ENCODE results near the gene MICALL1. TPM values are rescaled to one million over a fixed set of nuclear protein-coding genes. Genes with fewer than 3 reads are reported as not detected.

The MICALL1 gene
- total and polyA plus RNA-seq, 3 donors from 2014 or later = 25.2 to 38.0 (median 30.8) TPM

- 55 to 89% methylated on average over 7 of the region's 7 CpGs for WGBS, 2 donors
- H3K27me3 ChIP-seq = no peaks in the 10 kb centered on the region
- peaks cover 28% of the 10 kb centered on the region for H3K4me1 ChIP-seq
- H3K9me3 ChIP-seq = no peaks in the 10 kb centered on the region
- H3K27ac ChIP-seq = no peak overlapping the region
- H3K4me3 ChIP-seq = no peak overlapping the region
- TF ChIP-seq POLR2A (IDR thresholded peaks at IDR 0.05) (no peak), CTCF (IDR thresholded peaks at IDR 0.05) (no peak)
- DNase-seq = no peak
- no peaks in the 10 kb centered on the region for H3K36me3 ChIP-seq (ENCODE audit: low read depth, missing control alignments)
- intact Hi-C loops (cut with DNase I; ENCODE audit: low total_unique reads) = no loop called here
Measured at GRCh38 chr22:37909766-37910165, 3.7 kb downstream of the MICALL1 start.

DNA sequence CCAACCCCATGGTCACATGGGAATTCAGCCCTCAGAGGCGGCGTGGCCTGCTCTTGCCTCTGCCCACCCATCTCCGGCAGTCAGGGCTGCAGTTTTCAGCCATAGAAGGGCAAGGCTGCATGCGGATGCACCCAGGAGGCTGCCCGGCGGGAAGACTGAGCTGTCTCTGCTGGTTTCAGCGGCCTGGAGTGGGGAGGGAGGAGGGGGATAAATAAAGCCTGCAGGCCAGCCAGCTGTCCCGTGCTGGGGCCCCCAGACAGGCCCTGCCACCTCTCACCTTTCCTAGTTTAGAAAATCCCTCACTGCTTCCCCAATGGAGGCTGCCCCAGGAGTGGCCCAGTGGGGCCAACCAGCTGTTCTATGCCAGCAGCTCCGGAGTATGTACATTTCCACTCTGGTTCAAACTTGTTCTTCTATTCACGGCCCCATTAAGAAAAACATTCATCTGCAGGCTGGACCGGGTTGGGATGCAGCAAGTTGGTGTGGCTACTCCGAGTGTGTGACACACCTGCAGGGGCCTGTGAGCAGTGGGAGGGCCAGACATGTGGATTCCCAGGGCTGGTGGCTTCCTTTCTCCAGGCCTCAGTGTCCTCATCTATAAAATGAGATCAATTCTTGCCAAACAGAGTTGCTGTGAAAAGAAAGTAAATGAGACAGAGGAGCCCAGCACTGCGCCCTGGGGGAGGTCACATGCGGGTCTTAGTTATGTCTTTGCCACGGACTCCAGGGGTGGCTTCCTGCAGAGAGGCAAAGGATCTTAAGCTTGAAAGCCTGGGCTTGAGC, 5.0 kb downstream of the MICALL1 start:
- Histone ChIP-seq H3K27me3 (no peaks in the 10 kb centered on the region), H3K4me1 (peaks cover 23% of the 10 kb centered on the region), H3K27ac (peak overlapping the region in 1 of 2 donors; percentile 50), H3K4me3 (no peak overlapping the region), H3K36me3 (ENCODE audit: low read depth, missing control alignments) (no peaks in the 10 kb centered on the region), H3K9me3 (no peaks in the 10 kb centered on the region)
- intact Hi-C loops (cut with DNase I; ENCODE audit: low total_unique reads) = no loop called here
- no peak for TF ChIP-seq POLR2A (IDR thresholded peaks at IDR 0.05)
- no peak for TF ChIP-seq CTCF (IDR thresholded peaks at IDR 0.05)
- WGBS, 2 donors = 68 to 69% methylated on average over 9 to 15 of the region's 15 CpGs
- no peak for DNase-seq

DNA sequence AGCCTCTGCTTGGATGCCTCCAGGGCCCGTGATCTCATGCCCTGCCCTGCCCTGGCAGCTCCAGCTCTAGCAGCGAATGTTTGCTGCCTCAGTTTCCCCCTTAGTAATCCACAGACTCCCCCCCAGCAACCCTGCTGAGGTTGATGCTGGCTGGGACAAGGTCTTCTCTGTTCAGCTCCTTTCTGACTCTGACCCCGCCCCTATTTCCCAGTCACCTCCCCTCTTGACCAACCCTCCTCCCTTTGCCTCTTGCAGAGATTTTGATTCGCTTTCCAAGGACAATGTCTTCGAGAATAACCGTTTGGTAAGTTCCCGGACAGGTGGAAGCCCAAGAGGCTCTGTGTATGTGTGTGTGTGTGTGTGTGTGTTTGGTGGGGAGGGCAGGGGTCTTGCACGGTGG, 5.6 kb downstream of the MICALL1 start:
- no peak for DNase-seq
- 58 to 59% methylated on average over 8 of the region's 8 CpGs for WGBS, 2 donors
- Histone ChIP-seq H3K9me3 (no peaks in the 10 kb centered on the region), H3K4me3 (no peak overlapping the region), H3K4me1 (peaks cover 28% of the 10 kb centered on the region), H3K27me3 (no peaks in the 10 kb centered on the region), H3K36me3 (ENCODE audit: low read depth, missing control alignments) (no peaks in the 10 kb centered on the region), H3K27ac (no peak overlapping the region)
- TF ChIP-seq POLR2A (IDR thresholded peaks at IDR 0.05) = no peak
- TF ChIP-seq CTCF (IDR thresholded peaks at IDR 0.05) = no peak
- intact Hi-C loops (cut with DNase I; ENCODE audit: low total_unique reads) = no loop called here

- DNase-seq = no peak
- Histone ChIP-seq H3K36me3 (ENCODE audit: low read depth, missing control alignments) (no peaks in the 10 kb centered on the region), H3K27me3 (no peaks in the 10 kb centered on the region), H3K4me1 (peaks cover 24% of the 10 kb centered on the region), H3K27ac (no peak overlapping the region), H3K9me3 (no peaks in the 10 kb centered on the region), H3K4me3 (no peak overlapping the region)
- intact Hi-C loops (cut with DNase I; ENCODE audit: low total_unique reads) = no loop called here
- WGBS, 2 donors = 86 to 89% methylated on average over 8 of the region's 8 CpGs
- no peak for TF ChIP-seq POLR2A (IDR thresholded peaks at IDR 0.05)
Measured at GRCh38 chr22:37912171-37912570, 6.1 kb downstream of the MICALL1 start.

DNA sequence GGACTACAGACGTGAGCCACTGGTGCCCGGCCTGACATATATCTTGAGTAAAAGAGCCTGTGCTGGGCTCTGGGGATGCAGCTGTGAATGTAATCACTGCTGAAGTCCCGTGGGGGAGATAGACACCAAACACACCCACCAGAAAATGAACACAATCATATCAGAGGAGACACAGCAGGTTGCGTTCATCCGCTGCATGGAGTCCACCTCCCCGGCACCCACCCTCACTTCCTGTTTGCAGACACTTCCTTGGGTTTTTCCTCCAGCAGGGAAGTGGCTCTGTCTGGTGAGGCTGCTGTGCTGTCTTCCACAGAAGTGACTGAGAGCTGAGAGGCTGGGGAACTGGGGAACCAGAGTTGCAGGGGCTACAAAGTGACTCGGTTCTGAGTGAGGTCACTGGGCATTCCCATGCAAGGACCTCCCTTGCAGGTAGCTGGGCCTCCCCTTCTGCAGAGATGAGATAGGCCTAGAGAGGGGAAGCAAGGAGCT, 7.2 kb downstream of the MICALL1 start:
- Histone ChIP-seq H3K4me3 (no peak overlapping the region), H3K9me3 (no peaks in the 10 kb centered on the region), H3K4me1 (peaks cover 22% of the 10 kb centered on the region), H3K36me3 (ENCODE audit: low read depth, missing control alignments) (no peaks in the 10 kb centered on the region), H3K27ac (no peak overlapping the region), H3K27me3 (no peaks in the 10 kb centered on the region)
- DNase-seq = no peak
- intact Hi-C loops (cut with DNase I; ENCODE audit: low total_unique reads) = no loop called here
- TF ChIP-seq CTCF (IDR thresholded peaks at IDR 0.05) = no peak
- TF ChIP-seq POLR2A (IDR thresholded peaks at IDR 0.05) = no peak
- 67 to 68% methylated on average over 6 to 7 of the region's 7 CpGs for WGBS, 2 donors
